H1 (cell line): Measurements from ENCODE around the gene AGR2. TPM values are rescaled to one million over a fixed set of nuclear protein-coding genes. Genes with fewer than 3 reads are reported as not detected.

Source experiments
- CTCF ChIA-PET: fragments of 300-600 bp; sonication (Branson Sonifier 250); formaldehyde crosslinking; loops from one replicate; lab custom pipeline; 2021; ENCODE audit not compliant: partially characterized antibody; lab: Charles Lee
- POLR2A ChIA-PET: fragments of 300-600 bp; sonication (Branson Sonifier 250); formaldehyde crosslinking; loops from one replicate; lab custom pipeline; 2021; ENCODE audit warnings: inconsistent platforms; ENCODE audit not compliant: partially characterized antibody; lab: Charles Lee
- DNase-seq, 2 experiments: peaks; one replicate each; pipeline versions ENCODE4 v3.0.0 to v3.0.0-alpha.2; 2010 to 2022; ENCODE audit warnings: low spot score in 2 of 2, low read depth in 1 of 2, mixed read lengths in 1 of 2
- FAIRE-seq: peaks from 2 replicates; lab custom pipeline; 2011; peaks lifted over from hg19 to GRCh38; lab: Jason Lieb, UNC
- H2AFZ ChIP-seq: 2 replicates; pipeline ENCODE4 v1.8.1; 2012; ENCODE audit warnings: low read length, inconsistent platforms
- H2AK5ac ChIP-seq: 2 replicates; pipeline ENCODE4 v1.6.1; 2013; ENCODE audit warnings: low read depth, low read length
- H2BK120ac ChIP-seq: replicated peaks from 2 replicates; pipeline ENCODE3; 2013; ENCODE audit warnings: low read depth, low read length, inconsistent platforms
- H2BK12ac ChIP-seq: 2 replicates; pipeline ENCODE4 v1.6.1; 2013; ENCODE audit warnings: low read depth, low read length
- H2BK15ac ChIP-seq: 2 replicates; pipeline ENCODE4 v1.6.1; 2013; ENCODE audit warnings: low read length
- H2BK20ac ChIP-seq: 2 replicates; pipeline ENCODE4 v1.6.1; 2013; ENCODE audit warnings: low read length
- H2BK5ac ChIP-seq: 2 replicates; pipeline ENCODE4 v1.6.1; 2013; ENCODE audit warnings: low read depth, low read length
- H3K14ac ChIP-seq: 2 replicates; pipeline ENCODE4 v1.6.1; 2013; ENCODE audit warnings: inconsistent platforms; ENCODE audit not compliant: insufficient read length
- H3K18ac ChIP-seq: 2 replicates; pipeline ENCODE4 v1.6.1; 2013; ENCODE audit warnings: low read length; ENCODE audit errors: extremely low read depth
- H3K23ac ChIP-seq: 2 replicates; pipeline ENCODE4 v1.6.1; 2013; ENCODE audit warnings: inconsistent platforms; ENCODE audit not compliant: insufficient read length
- H3K23me2 ChIP-seq: 2 replicates; pipeline ENCODE4 v1.6.1; 2013; ENCODE audit warnings: low read depth, low read length
- H3K27ac ChIP-seq: 2 replicates; pipeline ENCODE4 v1.6.1; 2011; ENCODE audit warnings: low read depth, low read length, inconsistent platforms
- H3K27me3 ChIP-seq, 4 experiments: replicated peaks in 1 of 4; 1 replicate in 1 of 4; 2 replicates in 3 of 4; pipeline versions ENCODE4 v1.6.1 to v1.8.1; 2011 to 2013; ENCODE audit warnings: low read length in 3 of 4, mild to moderate bottlenecking in 3 of 4, inconsistent platforms in 2 of 4, mixed read lengths in 2 of 4, moderate library complexity in 1 of 4; ENCODE audit not compliant: control insufficient read depth in 3 of 4, insufficient read depth in 3 of 4; ENCODE audit errors: extremely low read depth in 1 of 4
- H3K36me3 ChIP-seq, 4 experiments: 2 replicates each; pipeline versions ENCODE4 v1.6.1 to v1.8.1; 2011 to 2013; ENCODE audit warnings: mild to moderate bottlenecking in 4 of 4, low read length in 3 of 4, moderate library complexity in 2 of 4, control low read depth in 1 of 4, inconsistent platforms in 1 of 4; ENCODE audit not compliant: insufficient read depth in 4 of 4, control insufficient read depth in 2 of 4
- H3K4ac ChIP-seq: replicated peaks from 2 replicates; pipeline ENCODE3; 2013; ENCODE audit warnings: low read length, low read depth, mixed read lengths, inconsistent platforms; ENCODE audit not compliant: insufficient read length
- H3K4me1 ChIP-seq, 4 experiments: replicated peaks in 1 of 4; 1 replicate in 1 of 4; 2 replicates in 3 of 4; pipeline versions ENCODE4 v1.6.1 to v1.8.1; 2011 to 2013; ENCODE audit warnings: low read length in 3 of 4, inconsistent platforms in 2 of 4, mixed read lengths in 1 of 4; ENCODE audit not compliant: insufficient read depth in 4 of 4, control insufficient read depth in 3 of 4
- H3K4me2 ChIP-seq, 2 experiments: 2 replicates each; pipeline versions ENCODE4 v1.6.1 to v1.8.1; 2011 to 2013; ENCODE audit warnings: low read depth in 2 of 2, low read length in 2 of 2, control low read depth in 1 of 2, inconsistent platforms in 1 of 2, mild to moderate bottlenecking in 1 of 2; ENCODE audit not compliant: insufficient read depth in 1 of 2
- H3K4me3 ChIP-seq, 4 experiments: fragments of 200-600, 300-600 bp in 1 of 4; sonication (generic), shearing (Covaris generic), sonication (Bioruptor Twin) in 1 of 4; 2 replicates each; pipeline versions ENCODE4 v1.5.1 to v1.8.1; 2011 to 2016; ENCODE audit warnings: low read length in 4 of 4, low read depth in 3 of 4, control low read depth in 2 of 4, inconsistent platforms in 2 of 4, mild to moderate bottlenecking in 2 of 4, mixed read lengths in 1 of 4, moderate library complexity in 1 of 4; ENCODE audit not compliant: insufficient read depth in 2 of 4; ENCODE audit errors: extremely low read depth in 1 of 4
- H3K56ac ChIP-seq: replicated peaks from 2 replicates; pipeline ENCODE3; 2013; ENCODE audit warnings: low read depth, mild to moderate bottlenecking, mixed read lengths, low read length, inconsistent platforms; ENCODE audit not compliant: insufficient read length
- H3K79me1 ChIP-seq: 2 replicates; pipeline ENCODE4 v1.6.1; 2013; ENCODE audit warnings: low read depth, low read length, control low read depth
- H3K79me2 ChIP-seq, 2 experiments: 2 replicates each; pipeline versions ENCODE4 v1.6.1 to v1.8.1; 2012 to 2013; ENCODE audit warnings: low read length in 2 of 2, mild to moderate bottlenecking in 2 of 2, inconsistent platforms in 1 of 2; ENCODE audit not compliant: insufficient read depth in 2 of 2, control insufficient read depth in 1 of 2
- H3K9ac ChIP-seq, 4 experiments: replicated peaks in 1 of 4; 1 replicate in 1 of 4; 2 replicates in 3 of 4; pipeline versions ENCODE4 v1.6.1 to v1.8.1; 2011 to 2013; ENCODE audit warnings: low read depth in 3 of 4, low read length in 3 of 4, control low read depth in 2 of 4, mild to moderate bottlenecking in 2 of 4, moderate library complexity in 2 of 4, inconsistent platforms in 1 of 4; ENCODE audit errors: extremely low read depth in 1 of 4
- H3K9me3 ChIP-seq, 2 experiments: 2 replicates each; pipeline versions ENCODE4 v1.6.1 to v1.8.1; 2012 to 2013; ENCODE audit warnings: mild to moderate bottlenecking in 2 of 2, moderate library complexity in 2 of 2, control low read depth in 1 of 2, inconsistent platforms in 1 of 2, low read depth in 1 of 2, low read length in 1 of 2, mixed read lengths in 1 of 2; ENCODE audit not compliant: insufficient read depth in 2 of 2
- H4K20me1 ChIP-seq, 2 experiments: replicated peaks in 1 of 2; 2 replicates each; pipeline versions ENCODE3 to v1.8.1; 2011 to 2013; ENCODE audit warnings: inconsistent platforms in 2 of 2, low read length in 2 of 2, mild to moderate bottlenecking in 1 of 2; ENCODE audit not compliant: insufficient read depth in 2 of 2, control insufficient read depth in 1 of 2
- H4K5ac ChIP-seq: 2 replicates; pipeline ENCODE4 v1.6.1; 2013; ENCODE audit warnings: low read length, low read depth, mixed read lengths, inconsistent platforms; ENCODE audit not compliant: insufficient read length
- H4K8ac ChIP-seq: 2 replicates; pipeline ENCODE4 v1.8.0; 2013; ENCODE audit warnings: mild to moderate bottlenecking, moderate library complexity, low read length, inconsistent platforms; ENCODE audit not compliant: insufficient read depth; ENCODE audit errors: extremely low read depth
- H4K91ac ChIP-seq: replicated peaks from 2 replicates; pipeline ENCODE3; 2013; ENCODE audit warnings: low read length, mixed read lengths, inconsistent platforms; ENCODE audit not compliant: insufficient read length
- ATF2 ChIP-seq: IDR thresholded peaks from 2 replicates; pipeline ENCODE4 v1.6.1; 2012; ENCODE audit warnings: low read length, inconsistent platforms
- CBX5 ChIP-seq: fragments of 300-800, 300-1000 bp; sonication (generic); IDR thresholded peaks from 2 replicates; pipeline ENCODE4 v1.7.1; 2016; ENCODE audit warnings: antibody characterized with exemption, low read length, low read depth
- CREB1 ChIP-seq: IDR thresholded peaks from 2 replicates; pipeline ENCODE4 v1.6.1; 2012; ENCODE audit warnings: inconsistent platforms
- CTBP2 ChIP-seq: IDR thresholded peaks from 2 replicates; pipeline ENCODE4 v1.7.0; 2011; ENCODE audit warnings: borderline replicate concordance, mild to moderate bottlenecking, moderate library complexity, mixed read lengths, low read length; ENCODE audit not compliant: insufficient read depth, insufficient read length
- GTF2F1 ChIP-seq: IDR thresholded peaks from 2 replicates; pipeline ENCODE4 v1.6.1; 2012; ENCODE audit warnings: low read depth, low read length, improper control_type of control experiment, borderline replicate concordance
- HDAC2 ChIP-seq, 2 experiments: fragments of 300-600 bp in 1 of 2; sonication (generic) in 1 of 2; IDR thresholded peaks; 2 replicates each; pipeline ENCODE4 v1.6.1; 2011 to 2012; ENCODE audit warnings: low read depth in 2 of 2, low read length in 2 of 2, mild to moderate bottlenecking in 2 of 2, moderate library complexity in 2 of 2, borderline replicate concordance in 1 of 2, inconsistent platforms in 1 of 2
- HDAC6 ChIP-seq: IDR thresholded peaks from one replicate; pipeline ENCODE4 v1.7.1; 2012; ENCODE audit warnings: low read depth, mild to moderate bottlenecking, inconsistent platforms, low read length, moderate library complexity
- JUND ChIP-seq: IDR thresholded peaks from 2 replicates; pipeline ENCODE4 v1.6.1; 2011; ENCODE audit warnings: mild to moderate bottlenecking, improper control_type of control experiment, low read length
- KDM5A ChIP-seq: fragments of 200-600 bp; IDR thresholded peaks from 2 replicates; pipeline ENCODE4 v1.7.1; 2012; ENCODE audit warnings: mild to moderate bottlenecking, low read length, inconsistent platforms, mixed read lengths
- PHF8 ChIP-seq: fragments of 200-600 bp; sonication (generic); conservative IDR thresholded peaks from 2 replicates; pipeline ENCODE4 v1.7.1; 2012; ENCODE audit warnings: low read depth, mild to moderate bottlenecking, inconsistent platforms, low read length, moderate library complexity
- SIN3A ChIP-seq, 2 experiments: IDR thresholded peaks in 1 of 2; conservative IDR thresholded peaks in 1 of 2; 2 replicates each; pipeline ENCODE4 v1.6.1; 2011 to 2012; ENCODE audit warnings: low read length in 2 of 2, improper control_type of control experiment in 1 of 2, low read depth in 1 of 2, mild to moderate bottlenecking in 1 of 2
- SUZ12 ChIP-seq: fragments of 200-600 bp; sonication (generic); IDR thresholded peaks from 2 replicates; pipeline ENCODE4 v1.6.1; 2012; ENCODE audit warnings: mild to moderate bottlenecking, inconsistent platforms, low read length, moderate library complexity, mixed read lengths
- TBP ChIP-seq: IDR thresholded peaks from 2 replicates; pipeline ENCODE4 v1.6.1; 2011; ENCODE audit warnings: low read depth, low read length, improper control_type of control experiment
- YY1 ChIP-seq: IDR thresholded peaks from 2 replicates; pipeline ENCODE4 v1.6.1; 2011; ENCODE audit warnings: low read depth, mild to moderate bottlenecking, low read length
- polyA plus RNA-seq, 7 experiments: library from polyadenylated mRNA; depleted of rRNA in 3 of 7; stranded (reverse) in 5 of 7; unstranded in 2 of 7; fragments of >200 nt in 5 of 7; fragments of 200-250 nt in 2 of 7; gene quantifications; 1 replicate in 5 of 7; 2 replicates in 1 of 7; 4 replicates in 1 of 7; pipeline versions ENCODE4 v1.2.1 to v1.2.3, GENCODE V29; 2011 to 2013; ENCODE audit warnings: missing spikeins in 2 of 7, mixed read lengths in 2 of 7
- total RNA-seq: library from RNA; stranded (reverse); fragmentation: NEBNext Ultra II Directional; extraction: Animal tissue kit (Norgen Biotek cat#: 25700); gene quantifications from 2 replicates; pipeline ENCODE4 v1.2.1, GENCODE V29; 2021

Gene AGR2
- total and polyA plus RNA-seq, 2 of the 8 experiments (the other 6 are each of a cell fraction or from before 2014, with no cell fraction given) = not detected

GRCh38 chr7:16826060-16826459, 21.3 kb upstream of the AGR2 start:
- H3K9ac ChIP-seq = no peak overlapping the region
- no peaks in the 10 kb centered on the region for H3K79me2 ChIP-seq
- H2BK15ac ChIP-seq = no peak overlapping the region
- H4K20me1 ChIP-seq = no peaks in the 10 kb centered on the region
- H3K18ac ChIP-seq = no peak overlapping the region
- no peaks in the 10 kb centered on the region for H3K79me1 ChIP-seq
- no peaks in the 10 kb centered on the region for H3K23me2 ChIP-seq
- POLR2A ChIA-PET = no interaction called here
- H3K36me3 ChIP-seq = no peaks in the 10 kb centered on the region
- H4K5ac ChIP-seq = no peak overlapping the region
- H4K91ac ChIP-seq = no peak overlapping the region
- H3K4me1 ChIP-seq = no peaks in the 10 kb centered on the region
- no peak overlapping the region for H3K23ac ChIP-seq
- no peak overlapping the region for H2BK5ac ChIP-seq
- H3K4me3 ChIP-seq = no peak overlapping the region
- H3K9me3 ChIP-seq = no peaks in the 10 kb centered on the region
- H2AK5ac ChIP-seq = no peak overlapping the region
- H2AFZ ChIP-seq = no peak overlapping the region
- no peak for DNase-seq
- H2BK12ac ChIP-seq = no peak overlapping the region
- FAIRE-seq = no peak
- no peak overlapping the region for H3K27ac ChIP-seq
- no peak overlapping the region for H3K4ac ChIP-seq
- H3K14ac ChIP-seq = no peak overlapping the region
- H2BK20ac ChIP-seq = no peak overlapping the region
- no peak overlapping the region for H3K56ac ChIP-seq
- H4K8ac ChIP-seq = no peak overlapping the region
- no peaks in the 10 kb centered on the region for H3K27me3 ChIP-seq
- CTCF ChIA-PET = interaction anchor here (2.8 kb wide), 1 partner anchor 25 kb away, joined by 8 read pairs; no protein-coding TSS in a partner anchor
- H3K4me2 ChIP-seq = no peak overlapping the region
- no peak overlapping the region for H2BK120ac ChIP-seq
- TF ChIP-seq SUZ12 (no peak), JUND (no peak), TBP (no peak), CREB1 (no peak), HDAC6 (no peak), CBX5 (no peak), PHF8 (no peak), CTBP2 (no peak), YY1 (no peak), ATF2 (no peak), KDM5A (no peak), SIN3A (conservative IDR thresholded peaks at IDR 0.05 in 1 of 2, IDR thresholded peaks at IDR 0.05 in 1 of 2; ENCODE audit: low read depth in 1 of 2, low read length in 2 of 2) (no peak), HDAC2 (IDR thresholded peaks at IDR 0.05; ENCODE audit: borderline replicate concordance in 1 of 2, low read depth in 2 of 2, low read length in 2 of 2) (no peak), GTF2F1 (no peak)
